Keratinocyte (primary cell): Measurements from ENCODE around the gene NDUFS7. TPM values are rescaled to one million over a fixed set of nuclear protein-coding genes. Genes with fewer than 3 reads are reported as not detected.

Source experiments
- DNase-seq: peaks from one replicate; pipeline ENCODE4 v3.0.0-alpha.2; 2011; ENCODE audit warnings: low read depth, missing footprints, low spot score
- FAIRE-seq: peaks from 2 replicates; lab custom pipeline; 2011; peaks lifted over from hg19 to GRCh38; lab: Jason Lieb, UNC
- H2AFZ ChIP-seq: 2 replicates; pipeline ENCODE4 v1.6.0; 2012; ENCODE audit warnings: low read length, control low read depth, inconsistent platforms; ENCODE audit not compliant: control insufficient read depth
- H3K27ac ChIP-seq: 2 replicates; pipeline ENCODE4 v1.5.1; 2011; ENCODE audit warnings: low read length; ENCODE audit not compliant: control insufficient read depth, insufficient read depth
- H3K27me3 ChIP-seq: 3 replicates; pipeline ENCODE4 v1.6.0; 2011; ENCODE audit warnings: low read length; ENCODE audit not compliant: control insufficient read depth, insufficient read depth; ENCODE audit errors: extremely low read depth
- H3K36me3 ChIP-seq, 2 experiments: 2 replicates in 1 of 2; 3 replicates in 1 of 2; pipeline ENCODE4 v1.5.1; 2011; ENCODE audit warnings: low read length in 2 of 2, mild to moderate bottlenecking in 1 of 2; ENCODE audit not compliant: control insufficient read depth in 2 of 2, insufficient read depth in 2 of 2; ENCODE audit errors: extremely low read depth in 1 of 2
- H3K4me1 ChIP-seq: 3 replicates; pipeline ENCODE4 v1.5.1; 2011; ENCODE audit warnings: low read length; ENCODE audit not compliant: control insufficient read depth, insufficient read depth; ENCODE audit errors: extremely low read depth
- H3K4me2 ChIP-seq: 3 replicates; pipeline ENCODE4 v1.6.0; 2011; ENCODE audit warnings: low read depth, low read length; ENCODE audit not compliant: control insufficient read depth, insufficient read depth; ENCODE audit errors: extremely low read depth
- H3K4me3 ChIP-seq, 3 experiments: fragments of 200-600 bp in 1 of 3; sonication (generic) in 1 of 3; 2 replicates in 2 of 3; 3 replicates in 1 of 3; pipeline ENCODE4 v1.5.1; 2011 to 2016; ENCODE audit warnings: low read length in 3 of 3, mild to moderate bottlenecking in 3 of 3, control low read depth in 2 of 3, inconsistent platforms in 1 of 3, low read depth in 1 of 3, mixed read lengths in 1 of 3, mixed run types in 1 of 3, moderate library complexity in 1 of 3; ENCODE audit not compliant: control insufficient read depth in 2 of 3, insufficient read depth in 2 of 3; ENCODE audit errors: extremely low read depth in 1 of 3
- H3K79me2 ChIP-seq: 2 replicates; pipeline ENCODE4 v1.6.0; 2012; ENCODE audit warnings: low read length; ENCODE audit not compliant: control insufficient read depth, insufficient read depth
- H3K9ac ChIP-seq: 3 replicates; pipeline ENCODE4 v1.6.0; 2011; ENCODE audit warnings: low read length; ENCODE audit not compliant: control insufficient read depth, insufficient read depth; ENCODE audit errors: extremely low read depth
- H3K9me1 ChIP-seq: 3 replicates; pipeline ENCODE4 v1.6.0; 2011; ENCODE audit warnings: low read length; ENCODE audit not compliant: control insufficient read depth, insufficient read depth; ENCODE audit errors: extremely low read depth
- H3K9me3 ChIP-seq: 2 replicates; pipeline ENCODE4 v1.5.1; 2012; ENCODE audit warnings: low read depth, low read length; ENCODE audit not compliant: control insufficient read depth
- H4K20me1 ChIP-seq: 3 replicates; pipeline ENCODE4 v1.6.0; 2011; ENCODE audit warnings: low read length; ENCODE audit not compliant: control insufficient read depth, insufficient read depth; ENCODE audit errors: extremely low read depth
- EZH2 ChIP-seq: IDR thresholded peaks from one replicate; pipeline ENCODE4 v1.6.1; 2012; ENCODE audit warnings: inconsistent platforms, mild to moderate bottlenecking, low read length, moderate library complexity
- dilution Hi-C: fragments of 300-500 bp; cut with MboI; formaldehyde crosslinking; loops from one replicate; pipeline ENCODE4 v1.7.0; 2020; ENCODE audit warnings: low sequenced_read_pairs; ENCODE audit not compliant: extremely low pct_ligation_motif_present
- polyA plus RNA-seq, 5 experiments: library from polyadenylated mRNA; depleted of rRNA in 3 of 5; stranded (reverse) in 3 of 5; stranded (forward) in 1 of 5; unstranded in 1 of 5; fragments of >200 nt; gene quantifications; 1 replicate in 1 of 5; 2 replicates in 3 of 5; 3 replicates in 1 of 5; pipeline versions ENCODE4 v1.2.1 to v1.2.3, GENCODE V29; 2011 to 2012; ENCODE audit warnings: missing spikeins in 2 of 5, low read depth in 1 of 5, low replicate concordance in 1 of 5
- TF ChIP-seq, protein P1 (sequence below), 3 experiments: IDR thresholded peaks in 1 of 3; conservative IDR thresholded peaks in 1 of 3; optimal IDR thresholded peaks in 1 of 3; 2 replicates in 2 of 3; 3 replicates in 1 of 3; pipeline versions ENCODE3 to v1.5.1; 2011; ENCODE audit warnings: low read length in 3 of 3, mild to moderate bottlenecking in 3 of 3, moderate library complexity in 2 of 3, control low read depth in 1 of 3, inconsistent platforms in 1 of 3; ENCODE audit not compliant: insufficient read depth in 2 of 3; ENCODE audit errors: extremely low read depth in 1 of 3

Gene NDUFS7
- polyA plus RNA-seq, 1 donor (not counting 4 experiments of a cell fraction or from before 2014, with no cell fraction given): 23.2 TPM

GRCh38 chr19:1370579-1371361, 12.9 kb upstream of the NDUFS7 start:
- Histone ChIP-seq H3K36me3 (peaks cover 12 to 18% of the 10 kb centered on the region in 2 experiments), H3K4me2 (no peak overlapping the region), H3K9ac (no peak overlapping the region), H3K27me3 (no peaks in the 10 kb centered on the region), H4K20me1 (no peaks in the 10 kb centered on the region), H3K9me3 (no peaks in the 10 kb centered on the region), H3K4me3 (no peak overlapping the region), H2AFZ (no peak overlapping the region), H3K27ac (no peak overlapping the region), H3K4me1 (no peaks in the 10 kb centered on the region), H3K9me1 (no peaks in the 10 kb centered on the region), H3K79me2 (no peaks in the 10 kb centered on the region)
- dilution Hi-C loops: no loop called here
- DNase-seq (no peak), FAIRE-seq (no peak)
- TF ChIP-seq, protein P1, sequence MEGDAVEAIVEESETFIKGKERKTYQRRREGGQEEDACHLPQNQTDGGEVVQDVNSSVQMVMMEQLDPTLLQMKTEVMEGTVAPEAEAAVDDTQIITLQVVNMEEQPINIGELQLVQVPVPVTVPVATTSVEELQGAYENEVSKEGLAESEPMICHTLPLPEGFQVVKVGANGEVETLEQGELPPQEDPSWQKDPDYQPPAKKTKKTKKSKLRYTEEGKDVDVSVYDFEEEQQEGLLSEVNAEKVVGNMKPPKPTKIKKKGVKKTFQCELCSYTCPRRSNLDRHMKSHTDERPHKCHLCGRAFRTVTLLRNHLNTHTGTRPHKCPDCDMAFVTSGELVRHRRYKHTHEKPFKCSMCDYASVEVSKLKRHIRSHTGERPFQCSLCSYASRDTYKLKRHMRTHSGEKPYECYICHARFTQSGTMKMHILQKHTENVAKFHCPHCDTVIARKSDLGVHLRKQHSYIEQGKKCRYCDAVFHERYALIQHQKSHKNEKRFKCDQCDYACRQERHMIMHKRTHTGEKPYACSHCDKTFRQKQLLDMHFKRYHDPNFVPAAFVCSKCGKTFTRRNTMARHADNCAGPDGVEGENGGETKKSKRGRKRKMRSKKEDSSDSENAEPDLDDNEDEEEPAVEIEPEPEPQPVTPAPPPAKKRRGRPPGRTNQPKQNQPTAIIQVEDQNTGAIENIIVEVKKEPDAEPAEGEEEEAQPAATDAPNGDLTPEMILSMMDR (optimal IDR thresholded peaks at IDR 0.05 in 1 of 3, IDR thresholded peaks at IDR 0.05 in 1 of 3, conservative IDR thresholded peaks at IDR 0.05 in 1 of 3; ENCODE audit: extremely low read depth in 1 of 3, insufficient read depth in 2 of 3, low read length in 3 of 3): no peak
- TF ChIP-seq EZH2: no peak

- Histone ChIP-seq H3K27me3 (no peaks in the 10 kb centered on the region), H3K9ac (no peak overlapping the region), H3K4me3 (no peak overlapping the region), H3K27ac (no peak overlapping the region), H3K79me2 (no peaks in the 10 kb centered on the region), H4K20me1 (no peaks in the 10 kb centered on the region), H3K36me3 (peaks cover 8 to 14% of the 10 kb centered on the region in 2 experiments), H3K9me3 (no peaks in the 10 kb centered on the region), H3K9me1 (no peaks in the 10 kb centered on the region), H3K4me1 (no peaks in the 10 kb centered on the region), H3K4me2 (no peak overlapping the region), H2AFZ (no peak overlapping the region)
- DNase-seq: no peak
- dilution Hi-C loops: no loop called here
- FAIRE-seq: no peak
- TF ChIP-seq EZH2: no peak
- TF ChIP-seq, protein P1 (optimal IDR thresholded peaks at IDR 0.05 in 1 of 3, IDR thresholded peaks at IDR 0.05 in 1 of 3, conservative IDR thresholded peaks at IDR 0.05 in 1 of 3; ENCODE audit: extremely low read depth in 1 of 3, insufficient read depth in 2 of 3, low read length in 3 of 3): no peak
These were observed 10.6 kb upstream of the NDUFS7 start for GRCh38 chr19:1373042-1373533.
